Activated CD4-positive, alpha-beta T cell treated with anti-CD3 and anti-CD28 coated beads, Interleukin-2, amount 10 ng/mL, durations not matched to agents 7 days and 5 days (primary cell): Measurements from ENCODE around the gene CYP4A11. TPM values are rescaled to one million over a fixed set of nuclear protein-coding genes. Genes with fewer than 3 reads are reported as not detected.
"Not testable (repeated sequence)": the region's sequence is repeated elsewhere in the genome, so short reads cannot be mapped to it uniquely, and the experiment has no call there.

Experiments used
- CTCF ChIA-PET: fragments of 350-600 bp; sonication (Branson Sonifier 250); formaldehyde crosslinking; loops from one replicate; lab custom pipeline; 2021; ENCODE audit warnings: antibody characterized with exemption; lab: Charles Lee
- POLR2A ChIA-PET: fragments of 350-600 bp; sonication (Branson Sonifier 250); formaldehyde crosslinking; loops from one replicate; lab custom pipeline; 2021; ENCODE audit warnings: antibody characterized with exemption; lab: Charles Lee
- DNase-seq: peaks from one replicate; pipeline ENCODE4 v3.0.0-alpha.2; 2020
- H3K27ac Mint-ChIP-seq: one replicate; pipeline ENCODE4 v1.8.0; 2021; ENCODE audit warnings: mild to moderate bottlenecking, moderate library complexity, mixed read lengths
- H3K27me3 Mint-ChIP-seq: one replicate; pipeline ENCODE4 v1.8.0; 2021; ENCODE audit warnings: mixed read lengths
- H3K36me3 Mint-ChIP-seq: one replicate; pipeline ENCODE4 v1.8.0; 2021; ENCODE audit warnings: low read depth, mixed read lengths
- H3K4me1 Mint-ChIP-seq: one replicate; pipeline ENCODE4 v1.8.0; 2021; ENCODE audit warnings: mixed read lengths
- H3K4me3 Mint-ChIP-seq: one replicate; pipeline ENCODE4 v1.8.0; 2021; ENCODE audit warnings: mild to moderate bottlenecking, moderate library complexity, mixed read lengths
- H3K9me3 Mint-ChIP-seq: one replicate; pipeline ENCODE4 v1.8.0; 2021; ENCODE audit warnings: mixed read lengths
- total RNA-seq, 2 experiments: library from RNA; stranded (reverse); gene quantifications; one replicate each; pipeline ENCODE4 v1.2.3, GENCODE V29; 2021

CYP4A11 gene, protein sequence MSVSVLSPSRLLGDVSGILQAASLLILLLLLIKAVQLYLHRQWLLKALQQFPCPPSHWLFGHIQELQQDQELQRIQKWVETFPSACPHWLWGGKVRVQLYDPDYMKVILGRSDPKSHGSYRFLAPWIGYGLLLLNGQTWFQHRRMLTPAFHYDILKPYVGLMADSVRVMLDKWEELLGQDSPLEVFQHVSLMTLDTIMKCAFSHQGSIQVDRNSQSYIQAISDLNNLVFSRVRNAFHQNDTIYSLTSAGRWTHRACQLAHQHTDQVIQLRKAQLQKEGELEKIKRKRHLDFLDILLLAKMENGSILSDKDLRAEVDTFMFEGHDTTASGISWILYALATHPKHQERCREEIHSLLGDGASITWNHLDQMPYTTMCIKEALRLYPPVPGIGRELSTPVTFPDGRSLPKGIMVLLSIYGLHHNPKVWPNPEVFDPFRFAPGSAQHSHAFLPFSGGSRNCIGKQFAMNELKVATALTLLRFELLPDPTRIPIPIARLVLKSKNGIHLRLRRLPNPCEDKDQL
- not detected for total RNA-seq

DNA sequence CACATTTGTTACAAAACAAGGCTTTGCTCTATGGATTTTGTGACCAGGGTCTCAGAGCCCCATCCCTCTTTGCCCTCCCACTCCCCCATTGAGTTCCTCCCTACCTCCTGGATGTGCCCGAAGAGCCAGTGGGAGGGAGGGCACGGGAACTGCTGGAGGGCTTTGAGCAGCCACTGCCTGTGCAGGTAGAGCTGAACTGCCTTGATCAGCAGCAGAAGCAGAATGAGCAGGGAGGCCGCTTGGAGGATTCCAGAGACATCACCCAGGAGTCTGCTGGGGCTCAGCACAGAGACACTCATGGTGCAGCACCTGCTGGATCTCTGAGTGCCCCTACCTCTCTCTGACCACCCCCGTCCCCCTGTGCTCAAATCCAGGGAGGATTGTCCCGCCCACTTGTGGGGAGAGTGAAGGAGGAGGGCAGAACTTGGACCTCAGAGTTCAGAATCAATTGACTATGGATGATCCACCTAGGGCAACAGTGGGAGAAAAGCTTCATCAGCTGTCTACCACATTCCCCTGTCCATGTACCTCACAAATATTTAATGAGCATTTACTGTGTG lies at the start of gene CYP4A11:
Gene CYP4A11, minus strand, starts transcription at position 342 of the 560 bp plus-strand sequence. Its CDS starts 43 bp downstream, at position 299.
- ChIA-PET CTCF (no interaction called here), POLR2A (no interaction called here)
- no peaks in the 10 kb centered on the region for H3K36me3 Mint-ChIP-seq
- DNase-seq = no peak
- H3K27ac Mint-ChIP-seq = no peak within 1 kb of the TSS
- no peak within 1 kb of the TSS for H3K4me3 Mint-ChIP-seq
- H3K4me1 Mint-ChIP-seq = no peaks in the 10 kb centered on the region
- H3K9me3 Mint-ChIP-seq = no peaks in the 10 kb centered on the region
- H3K27me3 Mint-ChIP-seq = peaks cover 28% of the 10 kb centered on the region

DNA sequence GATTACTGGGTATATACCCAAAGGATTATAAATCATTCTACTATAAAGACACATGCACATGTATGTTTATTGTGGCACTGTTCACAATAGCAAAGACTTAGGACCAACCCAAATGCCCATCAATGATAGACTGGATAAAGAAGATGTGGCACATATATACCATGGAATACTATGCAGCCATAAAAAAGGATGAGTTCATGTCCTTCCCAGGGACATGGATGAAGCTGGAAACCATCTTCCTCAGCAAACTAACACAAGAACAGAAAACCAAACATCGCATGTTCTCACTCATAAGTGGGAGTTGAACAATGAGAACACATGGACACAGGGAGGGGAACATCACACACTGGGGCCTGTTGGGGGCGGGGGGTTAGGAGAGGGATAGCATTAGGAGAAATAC lies 49.3 kb upstream of the CYP4A11 start:
- POLR2A ChIA-PET, H3K9me3 Mint-ChIP-seq, H3K4me3 Mint-ChIP-seq, H3K4me1 Mint-ChIP-seq, H3K27ac Mint-ChIP-seq, CTCF ChIA-PET, H3K36me3 Mint-ChIP-seq, DNase-seq: not testable (repeated sequence)
- peaks cover 22% of the 10 kb centered on the region for H3K27me3 Mint-ChIP-seq

DNA sequence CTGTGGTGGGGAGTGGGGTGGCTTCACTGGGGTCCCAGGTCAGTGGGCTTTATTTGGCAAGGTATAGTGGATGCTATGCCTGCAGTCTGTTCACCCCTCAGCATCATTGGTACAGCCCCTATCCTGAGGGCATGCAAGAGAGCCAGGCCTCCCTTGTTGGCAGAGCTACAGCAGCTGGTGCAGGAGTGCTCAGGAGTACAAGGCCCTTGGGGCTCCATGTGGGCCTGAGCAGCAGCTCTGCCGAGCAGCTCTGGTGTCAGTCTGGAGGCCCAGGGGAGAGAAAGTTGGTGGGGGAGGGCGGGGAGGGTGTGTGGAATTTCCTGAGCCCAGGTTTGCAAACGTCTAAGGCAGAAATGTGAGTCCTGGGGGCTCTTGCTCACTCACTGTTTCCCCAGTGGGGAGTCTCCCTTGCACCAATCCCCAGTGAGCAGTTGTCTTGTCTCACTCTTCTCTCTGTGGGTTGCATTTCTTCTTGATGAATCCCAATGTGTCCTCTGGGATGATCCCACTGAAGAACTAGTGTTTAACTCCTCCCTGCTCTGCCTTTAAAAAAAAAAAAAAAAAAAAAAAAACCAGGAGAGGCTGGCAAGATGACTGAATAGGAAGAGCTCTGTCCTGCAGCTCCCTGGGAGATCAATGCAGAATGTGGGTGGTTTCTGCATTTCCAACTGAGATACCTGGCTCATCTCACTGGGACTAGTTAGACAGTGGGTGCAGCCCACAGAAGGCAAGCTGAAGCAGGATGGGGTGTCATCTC lies 42.7 kb upstream of the CYP4A11 start:
- Mint-ChIP-seq H3K27me3 (peaks cover 25% of the 10 kb centered on the region), H3K9me3 (no peaks in the 10 kb centered on the region), H3K36me3 (no peaks in the 10 kb centered on the region), H3K4me1 (no peaks in the 10 kb centered on the region), H3K4me3 (no peak overlapping the region), H3K27ac (no peak overlapping the region)
- CTCF ChIA-PET = interaction anchor here (1.0 kb wide), 1 partner anchor 11 kb away, joined by 5 read pairs; no protein-coding TSS in a partner anchor
- POLR2A ChIA-PET = no interaction called here
- no peak for DNase-seq

DNA sequence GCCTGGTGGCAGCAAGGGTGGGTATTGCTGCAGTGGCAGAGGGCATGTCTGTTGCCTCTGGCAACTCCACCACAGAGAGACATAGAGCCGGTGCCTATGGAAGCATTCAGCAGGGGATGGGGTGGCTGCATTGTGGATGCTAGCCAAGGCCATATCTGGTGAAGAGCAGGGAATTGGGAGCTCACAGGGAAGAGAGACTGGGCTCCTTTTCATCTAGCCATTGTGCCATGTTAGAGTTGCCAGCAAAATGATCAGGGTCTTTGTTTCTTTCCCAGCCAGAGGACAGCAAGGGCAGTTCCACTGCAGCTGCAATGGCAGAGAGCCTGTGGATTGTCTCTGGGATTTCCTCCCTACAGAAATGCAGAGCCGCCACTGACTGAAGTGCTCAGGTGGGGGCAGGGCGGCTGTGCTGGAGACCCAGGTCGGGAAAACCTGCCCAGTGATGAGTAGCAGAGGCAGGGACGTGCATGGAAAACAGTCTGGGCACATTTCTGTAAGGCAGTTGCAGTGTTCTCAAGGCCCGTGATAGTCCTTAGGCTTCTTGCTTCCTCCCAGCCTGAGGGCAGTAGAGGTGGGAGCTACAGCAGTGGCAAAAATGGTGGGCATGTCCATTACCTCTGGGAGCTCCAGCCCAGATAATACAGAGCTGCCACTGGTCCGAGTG lies 42.0 kb upstream of the CYP4A11 start:
- no peak overlapping the region for H3K27ac Mint-ChIP-seq
- H3K36me3 Mint-ChIP-seq = no peaks in the 10 kb centered on the region
- H3K9me3 Mint-ChIP-seq = no peaks in the 10 kb centered on the region
- no peaks in the 10 kb centered on the region for H3K4me1 Mint-ChIP-seq
- ChIA-PET POLR2A (no interaction called here), CTCF (no interaction called here)
- no peak overlapping the region for H3K4me3 Mint-ChIP-seq
- no peak for DNase-seq
- H3K27me3 Mint-ChIP-seq = peaks cover 25% of the 10 kb centered on the region

DNA sequence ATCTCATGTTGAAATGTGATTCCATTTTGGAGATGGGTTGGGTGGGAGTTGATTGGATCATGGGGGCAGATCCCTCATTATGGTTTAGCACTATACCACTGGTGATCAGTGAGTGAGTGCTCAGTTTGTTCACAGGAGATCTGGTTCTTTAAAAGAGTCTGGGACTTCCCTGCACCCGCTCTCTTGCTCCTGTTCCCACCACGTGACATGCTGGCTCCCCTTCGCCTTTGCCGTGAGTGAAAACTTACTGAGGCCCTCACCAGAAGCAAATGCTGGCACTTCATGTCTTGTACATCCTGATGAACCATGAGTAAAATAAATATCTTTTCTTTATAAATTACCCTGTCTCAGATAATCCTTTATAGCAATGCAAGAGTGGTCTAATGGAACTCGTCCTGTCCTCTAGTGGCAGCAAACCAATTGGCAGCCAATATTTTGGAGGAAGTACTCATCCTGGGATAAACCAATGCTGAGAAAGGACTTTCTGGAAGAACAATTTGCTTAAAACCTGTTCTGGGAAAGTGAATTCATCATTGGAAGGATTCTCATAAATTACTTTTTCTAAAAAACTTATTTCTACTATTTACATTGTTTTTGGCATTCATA lies 27.8 kb upstream of the CYP4A11 start:
- no peaks in the 10 kb centered on the region for H3K9me3 Mint-ChIP-seq
- H3K4me3 Mint-ChIP-seq = no peak overlapping the region
- no peak overlapping the region for H3K27ac Mint-ChIP-seq
- DNase-seq = no peak
- peaks cover 26% of the 10 kb centered on the region for H3K27me3 Mint-ChIP-seq
- ChIA-PET CTCF (no interaction called here), POLR2A (no interaction called here)
- no peaks in the 10 kb centered on the region for H3K4me1 Mint-ChIP-seq
- no peaks in the 10 kb centered on the region for H3K36me3 Mint-ChIP-seq

DNA sequence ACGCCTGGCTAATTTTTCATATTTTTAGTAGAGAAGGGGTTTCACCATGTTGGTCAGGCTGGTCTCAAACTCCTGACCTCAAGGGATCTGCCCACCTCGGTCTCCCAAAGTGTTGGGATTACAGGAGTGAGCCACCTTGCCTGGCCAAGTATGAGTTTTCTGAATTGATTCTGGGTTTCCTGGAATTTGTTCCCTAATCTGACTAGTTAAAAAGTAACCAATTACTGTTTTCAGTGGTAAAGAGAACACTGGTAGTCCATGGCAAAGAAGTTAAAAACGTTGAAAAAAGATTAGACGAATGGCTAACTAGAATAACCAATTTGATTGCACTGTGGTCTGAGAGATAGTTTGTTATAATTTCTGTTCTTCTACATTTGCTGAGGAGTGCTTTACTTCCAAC lies 21.0 kb upstream of the CYP4A11 start:
- CTCF ChIA-PET, H3K4me1 Mint-ChIP-seq, H3K27ac Mint-ChIP-seq: not testable (repeated sequence)

DNA sequence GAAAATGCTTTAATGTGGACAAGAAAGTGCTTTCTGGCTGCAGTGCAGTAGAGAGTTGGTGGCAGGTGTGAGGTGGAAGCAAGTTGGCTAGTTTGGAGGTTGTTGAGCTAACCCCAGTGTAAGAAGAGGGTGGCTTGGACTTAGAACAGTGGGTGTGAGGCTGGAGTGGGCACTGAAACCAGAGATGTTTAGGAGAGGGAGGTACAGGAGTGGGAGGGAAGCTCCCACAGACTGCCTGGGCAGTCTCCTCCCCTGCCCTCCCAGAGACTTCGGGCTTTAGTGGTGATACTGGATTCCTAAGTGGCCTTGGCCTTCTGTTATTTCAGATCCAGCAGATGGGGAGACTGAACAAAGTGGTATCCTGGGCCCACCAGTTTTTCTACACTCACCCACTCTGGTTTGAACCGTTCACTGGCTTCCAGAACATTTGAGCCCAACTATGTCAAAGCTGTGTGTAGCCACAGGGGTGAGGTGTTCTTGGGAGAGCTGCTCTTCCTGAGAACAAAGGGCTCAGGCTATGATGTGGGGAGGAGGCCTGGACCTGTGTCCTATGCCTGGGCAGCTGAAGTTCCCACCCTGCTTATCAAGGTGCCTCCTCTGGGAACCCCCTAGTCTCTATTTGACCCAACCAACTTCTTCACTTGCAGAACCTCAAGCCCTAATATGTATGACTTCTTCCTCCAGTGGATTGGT lies 19.9 kb upstream of the CYP4A11 start:
- no peak overlapping the region for H3K4me3 Mint-ChIP-seq
- H3K4me1 Mint-ChIP-seq = no peaks in the 10 kb centered on the region
- ChIA-PET CTCF (no interaction called here), POLR2A (no interaction called here)
- no peaks in the 10 kb centered on the region for H3K36me3 Mint-ChIP-seq
- DNase-seq = no peak
- no peak overlapping the region for H3K27ac Mint-ChIP-seq
- H3K9me3 Mint-ChIP-seq = no peaks in the 10 kb centered on the region
- H3K27me3 Mint-ChIP-seq = peaks cover 11% of the 10 kb centered on the region

More for the DNA sequence above, 21.0 kb upstream of the CYP4A11 start:
- H3K27me3 Mint-ChIP-seq, H3K4me3 Mint-ChIP-seq, H3K36me3 Mint-ChIP-seq, H3K9me3 Mint-ChIP-seq, DNase-seq, POLR2A ChIA-PET: not testable (repeated sequence)

DNA sequence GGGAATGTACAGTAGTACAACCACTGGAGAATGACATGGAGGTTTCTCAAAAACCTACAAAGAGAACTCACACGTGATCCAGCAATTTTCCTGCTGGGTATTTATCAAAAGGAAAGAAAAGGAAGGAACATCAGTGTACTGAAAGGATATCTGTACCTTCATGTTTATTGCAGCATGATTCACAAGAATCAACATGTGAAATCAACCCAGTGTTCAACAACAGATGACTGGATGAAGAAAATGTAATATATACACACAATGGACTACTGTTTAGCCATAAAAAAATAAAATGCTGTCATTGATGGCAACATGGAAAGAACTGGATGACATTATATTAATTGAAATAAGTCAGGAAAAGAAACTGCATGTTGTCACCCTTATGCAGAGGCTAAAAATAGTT lies 19.0 kb upstream of the CYP4A11 start:
- Mint-ChIP-seq H3K4me3 (no peak overlapping the region), H3K4me1 (no peaks in the 10 kb centered on the region), H3K9me3 (no peaks in the 10 kb centered on the region), H3K27ac (no peak overlapping the region), H3K36me3 (no peaks in the 10 kb centered on the region), H3K27me3 (peaks cover 11% of the 10 kb centered on the region)
- no peak for DNase-seq
- ChIA-PET CTCF (no interaction called here), POLR2A (no interaction called here)

DNA sequence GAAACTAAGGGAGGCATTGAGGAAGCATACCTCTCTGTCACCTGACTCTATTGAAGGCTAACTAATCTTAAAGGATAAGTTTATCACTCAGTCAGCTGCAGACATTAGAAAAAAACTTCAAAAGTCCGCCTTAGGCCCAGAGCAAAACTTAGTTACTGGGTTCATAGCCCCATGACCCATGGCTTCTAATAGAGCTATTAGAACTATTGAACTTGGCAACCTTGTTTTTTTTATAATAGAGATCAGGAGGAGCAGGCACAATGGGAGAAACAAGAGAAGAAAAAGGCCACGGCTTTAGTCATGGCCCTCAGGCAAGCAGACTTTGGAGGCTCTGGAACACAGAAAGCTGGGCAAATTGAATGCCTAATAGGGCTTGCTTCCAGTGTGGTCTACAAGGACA lies 13.8 kb upstream of the CYP4A11 start:
- DNase-seq, H3K9me3 Mint-ChIP-seq, H3K4me3 Mint-ChIP-seq, POLR2A ChIA-PET, CTCF ChIA-PET, H3K27ac Mint-ChIP-seq, H3K36me3 Mint-ChIP-seq, H3K27me3 Mint-ChIP-seq: not testable (repeated sequence)
- peaks cover 13% of the 10 kb centered on the region for H3K4me1 Mint-ChIP-seq

DNA sequence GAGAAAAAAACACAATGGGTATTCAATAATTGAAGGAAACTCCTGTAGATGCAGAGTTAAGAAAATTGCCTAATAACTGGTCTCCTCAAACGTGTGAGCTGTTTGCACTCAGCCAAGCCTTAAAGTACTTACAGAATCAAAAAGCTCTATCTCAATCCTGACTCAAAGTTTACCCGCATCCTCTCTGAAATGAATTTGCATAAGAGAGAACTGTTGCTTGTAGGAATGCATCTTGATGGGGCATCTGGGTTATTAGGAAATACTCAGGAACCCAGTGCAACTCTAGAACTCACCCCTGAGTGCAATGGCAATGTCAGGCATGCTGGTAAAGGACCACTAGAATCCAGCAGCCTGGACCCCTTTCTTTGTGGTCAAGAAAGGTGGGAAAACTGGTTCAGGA lies 12.6 kb upstream of the CYP4A11 start:
- DNase-seq, H3K36me3 Mint-ChIP-seq, CTCF ChIA-PET, H3K9me3 Mint-ChIP-seq, H3K27ac Mint-ChIP-seq, H3K27me3 Mint-ChIP-seq, H3K4me3 Mint-ChIP-seq: not testable (repeated sequence)
- peaks cover 15% of the 10 kb centered on the region for H3K4me1 Mint-ChIP-seq
- POLR2A ChIA-PET = interaction anchor here (0.6 kb wide), 1 partner anchor 42 kb away, joined by 3 read pairs; no protein-coding TSS in a partner anchor

DNA sequence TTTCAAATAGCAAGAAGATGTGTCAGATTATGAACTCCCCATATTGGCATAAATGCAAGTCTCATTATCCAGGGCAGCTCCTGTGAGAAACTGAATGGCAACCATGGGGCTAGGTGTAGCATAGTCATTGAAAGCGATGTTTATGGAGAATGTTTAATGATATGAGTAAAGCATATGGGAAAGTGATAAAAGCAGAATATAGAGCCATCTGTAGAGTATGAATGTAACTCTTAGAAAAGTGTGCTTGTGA lies 8.1 kb upstream of the CYP4A11 start:
- H3K9me3 Mint-ChIP-seq, H3K4me3 Mint-ChIP-seq, DNase-seq, H3K36me3 Mint-ChIP-seq, H3K27me3 Mint-ChIP-seq, CTCF ChIA-PET, POLR2A ChIA-PET, H3K27ac Mint-ChIP-seq: not testable (repeated sequence)
- H3K4me1 Mint-ChIP-seq = peaks cover 15% of the 10 kb centered on the region
